Nephron (organoid): ENCODE results near the gene VWA8.

Experiments
- H3K27ac Mint-ChIP-seq, 3 experiments: 2 replicates each; pipeline ENCODE4 v1.8.0; 2020; ENCODE audit warnings: mixed read lengths in 3 of 3, mild to moderate bottlenecking in 2 of 3, moderate library complexity in 1 of 3
- H3K27me3 Mint-ChIP-seq: 2 replicates; pipeline ENCODE4 v1.8.0; 2021; ENCODE audit warnings: low read depth, mild to moderate bottlenecking, moderate library complexity, mixed read lengths
- H3K36me3 Mint-ChIP-seq: 2 replicates; pipeline ENCODE4 v1.8.0; 2020; ENCODE audit warnings: low read depth, mixed read lengths
- H3K4me1 Mint-ChIP-seq: 2 replicates; pipeline ENCODE4 v1.8.0; 2020; ENCODE audit warnings: mixed read lengths
- H3K4me3 Mint-ChIP-seq, 3 experiments: 2 replicates each; pipeline ENCODE4 v1.8.0; 2020; ENCODE audit warnings: mild to moderate bottlenecking in 3 of 3, mixed read lengths in 3 of 3, moderate library complexity in 2 of 3
- H3K9me3 Mint-ChIP-seq: 2 replicates; pipeline ENCODE4 v1.8.0; 2020; ENCODE audit warnings: mixed read lengths
- CTCF ChIP-seq, 3 experiments: fragments of 200-600 bp; sonication (generic); IDR thresholded peaks; one replicate each; pipeline ENCODE4 v1.5.0; 2021; ENCODE audit warnings: antibody characterized with exemption in 3 of 3; ENCODE audit not compliant: unreplicated experiment in 3 of 3

VWA8 gene

GRCh38 chr13:41614671-41615527, 346.0 kb downstream of the VWA8 start:
- Mint-ChIP-seq H3K9me3 (peaks cover 7% of the 10 kb centered on the region), H3K27ac (peak overlapping the region; percentile 80 to 91 (median 91))

GRCh38 chr13:41613984-41614661, 346.8 kb downstream of the VWA8 start:
- no peak for TF ChIP-seq CTCF (IDR thresholded peaks at IDR 0.05; ENCODE audit: unreplicated experiment in 3 of 3)
- Mint-ChIP-seq H3K36me3 (peaks cover 35% of the 10 kb centered on the region), H3K4me3 (no peak overlapping the region), H3K9me3 (peaks cover 4% of the 10 kb centered on the region), H3K27ac (peak overlapping the region; percentile 80 to 91 (median 91)), H3K27me3 (no peaks in the 10 kb centered on the region), H3K4me1 (peaks cover 44% of the 10 kb centered on the region)

More at GRCh38 chr13:41614671-41615527, 346.0 kb downstream of the VWA8 start:
- no peak for TF ChIP-seq CTCF (IDR thresholded peaks at IDR 0.05; ENCODE audit: unreplicated experiment in 3 of 3)
- Mint-ChIP-seq H3K36me3 (peaks cover 36% of the 10 kb centered on the region), H3K4me1 (peaks cover 39% of the 10 kb centered on the region), H3K4me3 (no peak overlapping the region), H3K27me3 (no peaks in the 10 kb centered on the region)

- peak overlapping the region in 2 of 3 experiments; percentile 91 for H3K27ac Mint-ChIP-seq
- no peak overlapping the region for H3K4me3 Mint-ChIP-seq
- no peaks in the 10 kb centered on the region for H3K9me3 Mint-ChIP-seq
- peaks cover 51% of the 10 kb centered on the region for H3K4me1 Mint-ChIP-seq
- H3K27me3 Mint-ChIP-seq, result no peaks in the 10 kb centered on the region
- no peak for TF ChIP-seq CTCF (IDR thresholded peaks at IDR 0.05; ENCODE audit: unreplicated experiment in 3 of 3)
- peaks cover 37% of the 10 kb centered on the region for H3K36me3 Mint-ChIP-seq
Measured at GRCh38 chr13:41613471-41613870, 347.4 kb downstream of the VWA8 start.

- H3K27me3 Mint-ChIP-seq, result no peaks in the 10 kb centered on the region
- peaks cover 63% of the 10 kb centered on the region for H3K4me1 Mint-ChIP-seq
- no peak for TF ChIP-seq CTCF (IDR thresholded peaks at IDR 0.05; ENCODE audit: unreplicated experiment in 3 of 3)
- H3K36me3 Mint-ChIP-seq, result peaks cover 37% of the 10 kb centered on the region
- peak overlapping the region in 2 of 3 experiments; percentile 25 to 49 for H3K27ac Mint-ChIP-seq
- no peaks in the 10 kb centered on the region for H3K9me3 Mint-ChIP-seq
- no peak overlapping the region for H3K4me3 Mint-ChIP-seq
Measured at GRCh38 chr13:41611385-41611784, 349.5 kb downstream of the VWA8 start.

GRCh38 chr13:41610404-41610803, 350.5 kb downstream of the VWA8 start:
- no peak for TF ChIP-seq CTCF (IDR thresholded peaks at IDR 0.05; ENCODE audit: unreplicated experiment in 3 of 3)
- Mint-ChIP-seq H3K4me3 (no peak overlapping the region), H3K27ac (peak overlapping the region in 2 of 3 experiments; percentile 49 to 50), H3K36me3 (peaks cover 41% of the 10 kb centered on the region), H3K9me3 (no peaks in the 10 kb centered on the region), H3K4me1 (peaks cover 54% of the 10 kb centered on the region), H3K27me3 (no peaks in the 10 kb centered on the region)
